Esophagus squamous epithelium (tissue), 4 donors: ENCODE measurements around the gene NRXN3.

Source experiments
- CTCF ChIP-seq, 6 experiments: fragments of 450-650 bp in 4 of 6; fragments of 200-600 bp in 2 of 6; sonication (generic) in 2 of 6; IDR thresholded peaks; one replicate each; pipeline ENCODE4 v1.5.1; 2016 to 2019; ENCODE audit warnings: antibody characterized with exemption in 6 of 6, mild to moderate bottlenecking in 4 of 6, moderate library complexity in 4 of 6
- POLR2A ChIP-seq, 4 donors: fragments of 450-650 bp; IDR thresholded peaks; one replicate each; pipeline ENCODE4 v1.6.1; 2017; ENCODE audit warnings: antibody characterized with exemption in 4 of 4, mild to moderate bottlenecking in 4 of 4, moderate library complexity in 3 of 4

- TF ChIP-seq CTCF (IDR thresholded peaks at IDR 0.05) (no peak), POLR2A (IDR thresholded peaks at IDR 0.05) (no peak)
Measured at GRCh38 chr14:79483477-79484388, 1313.6 kb downstream of the NRXN3 start.
